GM23248 (cell line): ENCODE data around the gene UNC5A. TPM values are rescaled to one million over a fixed set of nuclear protein-coding genes. Genes with fewer than 3 reads are reported as not detected.
A peak's percentile ranks its signal among the peaks of the same experiment; 100 is the strongest.

Experiments
- DNase-seq: peaks from one replicate; pipeline ENCODE4 v3.0.0-alpha.2; 2015
- H2AFZ ChIP-seq: fragments of 200-600 bp; sonication (generic); 2 replicates; pipeline ENCODE4 v1.6.1; 2016; ENCODE audit warnings: antibody characterized with exemption
- H3F3A ChIP-seq: fragments of 200-600 bp; sonication (generic); 2 replicates; pipeline ENCODE4 v1.6.1; 2016; ENCODE audit warnings: mild to moderate bottlenecking, antibody characterized with exemption, mixed run types; ENCODE audit not compliant: insufficient read depth
- H3K27ac ChIP-seq: fragments of 200-600 bp; sonication (generic); 2 replicates; pipeline ENCODE4 v1.5.1; 2016; ENCODE audit warnings: mild to moderate bottlenecking
- H3K27me3 ChIP-seq: fragments of 200-600 bp; sonication (generic); replicated peaks from 2 replicates; pipeline ENCODE4 v1.6.1; 2016; ENCODE audit warnings: mild to moderate bottlenecking; ENCODE audit not compliant: insufficient read depth
- H3K36me3 ChIP-seq: fragments of 200-600 bp; sonication (generic); 2 replicates; pipeline ENCODE4 v1.6.1; 2016; ENCODE audit warnings: low read depth, mild to moderate bottlenecking
- H3K4me1 ChIP-seq: fragments of 200-600 bp; sonication (generic); 2 replicates; pipeline ENCODE4 v1.6.1; 2016; ENCODE audit warnings: mild to moderate bottlenecking; ENCODE audit not compliant: insufficient read depth
- H3K4me2 ChIP-seq: fragments of 200-600 bp; sonication (generic); one replicate; pipeline ENCODE4 v1.6.1; 2016; ENCODE audit warnings: mild to moderate bottlenecking; ENCODE audit not compliant: unreplicated experiment
- H3K4me3 ChIP-seq: fragments of 200-600 bp; sonication (generic); 2 replicates; pipeline ENCODE4 v1.5.1; 2016; ENCODE audit warnings: mild to moderate bottlenecking
- H3K79me2 ChIP-seq: fragments of 200-600 bp; sonication (generic); 2 replicates; pipeline ENCODE4 v1.6.1; 2016; ENCODE audit warnings: mild to moderate bottlenecking; ENCODE audit not compliant: insufficient read depth
- H3K9ac ChIP-seq: fragments of 200-600 bp; sonication (generic); 2 replicates; pipeline ENCODE4 v1.6.1; 2016; ENCODE audit warnings: mild to moderate bottlenecking
- H3K9me2 ChIP-seq: fragments of 200-600 bp; sonication (generic); 2 replicates; pipeline ENCODE4 v1.6.1; 2016; ENCODE audit warnings: mixed run types, mild to moderate bottlenecking, moderate library complexity; ENCODE audit not compliant: insufficient read depth
- H3K9me3 ChIP-seq: fragments of 200-600 bp; sonication (generic); one replicate; pipeline ENCODE4 v1.6.1; 2017; ENCODE audit warnings: low read depth
- H4K20me1 ChIP-seq: fragments of 200-600 bp; sonication (generic); 2 replicates; pipeline ENCODE4 v1.6.0; 2016; ENCODE audit not compliant: insufficient read depth
- EZH2 ChIP-seq: fragments of 200-600 bp; sonication (generic); IDR thresholded peaks from 2 replicates; pipeline ENCODE4 v1.6.1; 2018; ENCODE audit warnings: antibody characterized with exemption, mild to moderate bottlenecking; ENCODE audit not compliant: insufficient read depth, poor library complexity, severe bottlenecking
- EZH2phosphoT487 ChIP-seq: fragments of 200-600 bp; sonication (generic); IDR thresholded peaks from 2 replicates; pipeline ENCODE4 v1.6.1; 2018; ENCODE audit warnings: antibody characterized with exemption, moderate library complexity, mild to moderate bottlenecking, low read depth; ENCODE audit not compliant: insufficient read depth
- WGBS, 2 experiments: methylation state at CpG; one replicate each; pipeline ENCODE4 v1.1.6; 2015 to 2017; ENCODE audit warnings: low lambda C conversion rate in 2 of 2, low coverage in 1 of 2; ENCODE audit errors: missing lambda C conversion rate in 2 of 2; 5-methylcytosine and 5-hydroxymethylcytosine counted together
- in situ Hi-C: fragments of 300-500 bp; cut with MboI; formaldehyde crosslinking; loops from 2 replicates; pipeline ENCODE4 v1.15.0; 2020
- polyA plus RNA-seq: library from polyadenylated mRNA; unstranded; fragments of >200 nt; fragmentation: Nextera tagmentation; extraction: Ambion mirVana; gene quantifications from 2 replicates; pipeline ENCODE4 v1.2.1, GENCODE V29; 2016
- total RNA-seq: library from RNA; depleted of rRNA; stranded (reverse); fragments of >200 nt; shearing (Covaris generic); gene quantifications from 2 replicates; pipeline ENCODE4 v1.2.3, GENCODE V29; 2014

The UNC5A gene
- total and polyA plus RNA-seq, 2 experiments from 2014 or later: not detected

GRCh38 chr5:176785184-176786145 is 24.9 kb upstream of the UNC5A start:
- Histone ChIP-seq H3K36me3 (no peaks in the 10 kb centered on the region), H3K27ac (no peak overlapping the region), H2AFZ (no peak overlapping the region), H4K20me1 (no peaks in the 10 kb centered on the region), H3K79me2 (no peaks in the 10 kb centered on the region), H3K4me1 (peaks cover 5% of the 10 kb centered on the region), H3K9me3 (no peaks in the 10 kb centered on the region), H3K4me3 (no peak overlapping the region), H3K27me3 (peaks cover 20% of the 10 kb centered on the region), H3K4me2 (no peak overlapping the region), H3K9ac (no peak overlapping the region), H3K9me2 (no peaks in the 10 kb centered on the region), H3F3A (no peaks in the 10 kb centered on the region)
- no peak for DNase-seq
- WGBS, 2 experiments: 51 to 54% methylated on average over 25 to 27 of the region's 27 CpGs
- no peak for TF ChIP-seq EZH2phosphoT487
- no peak for TF ChIP-seq EZH2
- in situ Hi-C loops: no loop called here

GRCh38 chr5:176787676-176788075 is 22.7 kb upstream of the UNC5A start:
- peaks cover 5% of the 10 kb centered on the region for H3K4me1 ChIP-seq
- in situ Hi-C loops: no loop called here
- H3K36me3 ChIP-seq: no peaks in the 10 kb centered on the region
- no peak overlapping the region for H3K4me3 ChIP-seq
- H3K9ac ChIP-seq: no peak overlapping the region
- H3K9me2 ChIP-seq: no peaks in the 10 kb centered on the region
- H3K27me3 ChIP-seq: peaks cover 31% of the 10 kb centered on the region
- WGBS, 2 experiments: 68 to 76% methylated on average over 3 of the region's 3 CpGs
- no peak overlapping the region for H3K4me2 ChIP-seq
- no peak for DNase-seq
- no peaks in the 10 kb centered on the region for H3K79me2 ChIP-seq
- H2AFZ ChIP-seq: no peak overlapping the region
- no peak overlapping the region for H3K27ac ChIP-seq
- no peak for TF ChIP-seq EZH2
- TF ChIP-seq EZH2phosphoT487: no peak
- no peaks in the 10 kb centered on the region for H3K9me3 ChIP-seq
- no peaks in the 10 kb centered on the region for H4K20me1 ChIP-seq
- H3F3A ChIP-seq: no peaks in the 10 kb centered on the region

GRCh38 chr5:176788091-176788490 is 22.3 kb upstream of the UNC5A start:
- no peaks in the 10 kb centered on the region for H3K79me2 ChIP-seq
- no peak overlapping the region for H3K4me2 ChIP-seq
- no peak overlapping the region for H3K9ac ChIP-seq
- in situ Hi-C loops: no loop called here
- H3K4me1 ChIP-seq: peaks cover 5% of the 10 kb centered on the region
- no peak overlapping the region for H3K27ac ChIP-seq
- peaks cover 35% of the 10 kb centered on the region for H3K27me3 ChIP-seq
- H3K9me3 ChIP-seq: no peaks in the 10 kb centered on the region
- no peaks in the 10 kb centered on the region for H3F3A ChIP-seq
- H2AFZ ChIP-seq: no peak overlapping the region
- WGBS, 2 experiments: 52 to 57% methylated on average over 7 of the region's 7 CpGs
- H3K36me3 ChIP-seq: no peaks in the 10 kb centered on the region
- no peak for TF ChIP-seq EZH2
- no peak for TF ChIP-seq EZH2phosphoT487
- no peaks in the 10 kb centered on the region for H3K9me2 ChIP-seq
- no peak overlapping the region for H3K4me3 ChIP-seq
- H4K20me1 ChIP-seq: no peaks in the 10 kb centered on the region
- no peak for DNase-seq

GRCh38 chr5:176788941-176789872 is 21.2 kb upstream of the UNC5A start:
- no peak overlapping the region for H2AFZ ChIP-seq
- H4K20me1 ChIP-seq: no peaks in the 10 kb centered on the region
- peaks cover 4% of the 10 kb centered on the region for H3K4me1 ChIP-seq
- TF ChIP-seq EZH2phosphoT487 (no peak), EZH2 (no peak)
- H3K36me3 ChIP-seq: no peaks in the 10 kb centered on the region
- no peak overlapping the region for H3K4me3 ChIP-seq
- H3F3A ChIP-seq: no peaks in the 10 kb centered on the region
- no peaks in the 10 kb centered on the region for H3K9me3 ChIP-seq
- no peaks in the 10 kb centered on the region for H3K79me2 ChIP-seq
- WGBS, 2 experiments: 21 to 24% methylated on average over 20 of the region's 20 CpGs
- peak; percentile 24 for DNase-seq
- peaks cover 45% of the 10 kb centered on the region for H3K27me3 ChIP-seq
- no peak overlapping the region for H3K9ac ChIP-seq
- no peak overlapping the region for H3K4me2 ChIP-seq
- no peak overlapping the region for H3K27ac ChIP-seq
- in situ Hi-C loops: no loop called here
- H3K9me2 ChIP-seq: no peaks in the 10 kb centered on the region
